GM19238 (cell line): ENCODE measurements around the gene CCDC149.
"Not testable (repeated sequence)": the region's sequence is repeated elsewhere in the genome, so short reads cannot be mapped to it uniquely, and the experiment has no call there.

Experiments used
- DNase-seq: peaks from one replicate; pipeline ENCODE4 v3.0.0; 2011; ENCODE audit warnings: low spot score; ENCODE audit not compliant: insufficient read length

CCDC149 gene

DNA sequence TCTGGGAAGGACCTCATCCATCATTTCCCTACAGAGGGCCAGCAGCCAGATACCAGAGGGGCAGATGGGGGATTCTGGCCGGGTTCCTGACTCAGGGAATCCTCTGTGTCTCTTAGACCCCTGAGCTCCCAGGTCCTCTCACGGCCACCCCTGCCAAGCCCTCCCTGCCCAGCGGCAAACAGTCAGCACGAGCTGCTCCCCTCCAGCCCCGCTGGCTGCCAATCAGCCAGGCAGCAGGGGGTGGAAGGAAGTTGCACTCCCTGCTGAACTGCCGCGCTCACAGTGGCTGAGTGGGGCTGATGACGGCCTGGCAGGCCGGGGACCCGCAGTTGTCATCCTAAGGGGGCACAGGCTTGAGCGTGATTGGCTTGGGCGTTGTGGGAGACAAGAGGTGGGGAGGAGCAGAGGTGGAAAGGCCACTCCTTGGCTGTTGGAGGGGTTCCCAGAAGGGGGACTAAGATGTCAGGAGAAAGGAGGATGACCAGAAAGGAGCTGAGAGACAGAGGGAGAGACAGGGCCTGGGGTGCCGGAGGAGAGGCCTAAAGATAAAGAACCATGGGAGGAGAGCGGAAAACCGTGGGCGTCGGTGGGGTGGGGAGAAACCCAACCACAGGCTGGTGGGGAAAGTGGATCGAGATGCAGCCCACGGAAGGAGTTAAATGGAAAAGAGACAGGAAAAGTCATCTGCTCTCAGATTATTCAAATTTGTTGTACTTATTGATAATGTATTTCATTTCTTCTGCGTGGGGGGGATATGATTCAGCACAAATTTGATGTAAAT is 4.4 kb upstream of the CCDC149 start:
- no peak for DNase-seq

GRCh38 chr4:24915121-24915922 is 2.5 kb upstream of the CCDC149 start:
- DNase-seq = no peak

GRCh38 chr4:24914460-24914859 is 1.6 kb upstream of the CCDC149 start:
- no peak for DNase-seq

DNA sequence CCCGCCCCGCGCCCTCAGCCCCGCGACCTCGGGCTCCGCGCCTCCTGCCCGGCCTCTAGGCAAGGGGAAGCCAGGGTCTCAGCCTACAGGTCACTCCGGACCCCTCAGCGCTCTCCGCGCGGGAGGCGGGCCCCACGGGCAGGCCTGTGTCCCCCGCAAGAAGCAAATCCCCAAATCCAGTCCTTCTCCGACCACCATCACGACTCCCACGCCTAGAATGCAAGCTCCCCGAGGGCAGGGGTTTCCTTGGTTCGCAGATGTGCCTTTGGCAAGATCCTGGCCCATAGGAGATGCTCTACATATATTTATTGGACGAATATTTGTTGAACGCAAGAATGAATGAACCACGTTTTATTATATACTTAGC is 260 bp upstream of the CCDC149 start:
- DNase-seq = no peak

DNA sequence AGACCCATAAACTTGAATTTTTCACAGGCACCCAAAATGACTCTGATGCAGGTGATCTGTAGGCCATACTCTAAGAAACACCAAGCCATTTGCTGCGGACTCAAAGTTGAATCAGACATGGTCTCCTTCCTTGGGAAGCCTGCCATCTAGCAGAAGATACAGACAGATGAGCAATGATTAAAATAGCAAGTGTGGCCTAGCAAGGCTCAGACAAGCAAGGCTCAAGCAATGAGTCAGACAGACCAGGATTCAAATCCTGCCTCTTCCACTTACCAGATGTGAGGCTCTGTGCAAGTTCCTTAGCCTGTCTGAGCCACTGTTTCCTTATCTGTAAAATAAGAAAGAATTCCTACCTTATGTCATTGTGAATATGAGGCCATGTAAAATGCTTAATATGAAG is 2.3 kb downstream of the CCDC149 start:
- no peak for DNase-seq

- not testable (repeated sequence) for DNase-seq
Measured at GRCh38 chr4:24909606-24910005, 3.2 kb downstream of the CCDC149 start.

GRCh38 chr4:24897639-24898038 is 15.2 kb downstream of the CCDC149 start:
- DNase-seq = no peak

GRCh38 chr4:24896977-24897376 is 15.9 kb downstream of the CCDC149 start:
- no peak for DNase-seq

DNA sequence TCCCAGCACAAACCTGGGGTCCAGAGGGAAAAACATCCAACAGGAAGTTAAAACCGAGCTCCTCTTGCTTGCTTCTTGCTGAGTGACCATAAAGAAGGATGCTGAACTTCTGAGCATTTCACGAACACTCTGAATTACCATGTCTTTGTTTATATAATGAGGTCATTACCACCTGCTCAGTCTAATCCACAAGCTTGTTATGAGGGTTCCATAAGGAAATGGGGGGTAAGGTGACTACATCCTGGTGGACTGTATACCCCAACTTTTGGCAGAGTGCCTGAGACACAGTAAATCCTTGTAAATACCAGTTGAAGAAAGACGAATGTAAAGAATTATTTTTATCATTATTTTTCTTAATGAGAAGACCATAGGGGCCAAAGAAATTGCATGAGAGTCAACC is 16.8 kb downstream of the CCDC149 start:
- no peak for DNase-seq

DNA sequence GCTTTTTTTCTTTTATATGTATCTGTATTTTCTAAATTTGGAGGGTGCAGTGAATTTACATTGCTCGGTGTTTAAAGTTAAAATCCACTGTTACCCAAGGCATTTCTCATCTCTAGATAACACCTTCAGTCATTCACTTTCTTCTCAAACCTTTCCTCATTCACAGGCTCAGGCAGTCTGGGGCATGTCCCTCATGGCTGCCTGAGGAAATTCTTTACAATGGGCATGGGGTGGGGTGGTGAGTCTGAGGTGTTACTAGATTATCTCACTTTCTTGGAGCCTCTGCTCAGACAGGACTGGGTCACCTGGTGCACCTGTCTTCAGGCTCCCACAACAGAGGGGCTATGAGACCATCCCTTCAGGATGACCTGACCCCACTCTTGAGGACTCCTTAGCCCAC is 17.4 kb downstream of the CCDC149 start:
- no peak for DNase-seq

DNA sequence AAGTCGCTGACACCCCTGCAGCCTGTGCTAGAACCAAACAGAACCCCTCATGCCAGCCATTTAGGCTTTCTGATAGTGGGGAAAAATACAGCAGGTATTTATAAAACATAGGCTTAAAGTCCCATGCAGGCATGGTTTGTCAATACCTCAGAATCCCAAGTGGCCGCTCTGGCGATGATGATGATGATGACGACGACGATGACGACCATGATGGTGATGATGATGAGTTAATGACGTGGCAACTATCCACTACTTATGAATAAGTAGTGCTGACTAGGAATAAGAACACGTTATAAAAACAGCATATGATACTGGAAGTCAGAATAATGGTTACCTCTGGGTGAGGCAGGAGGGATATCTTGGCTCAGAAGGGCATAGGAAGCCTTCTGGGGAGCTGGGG is 18.0 kb downstream of the CCDC149 start:
- DNase-seq = no peak

DNA sequence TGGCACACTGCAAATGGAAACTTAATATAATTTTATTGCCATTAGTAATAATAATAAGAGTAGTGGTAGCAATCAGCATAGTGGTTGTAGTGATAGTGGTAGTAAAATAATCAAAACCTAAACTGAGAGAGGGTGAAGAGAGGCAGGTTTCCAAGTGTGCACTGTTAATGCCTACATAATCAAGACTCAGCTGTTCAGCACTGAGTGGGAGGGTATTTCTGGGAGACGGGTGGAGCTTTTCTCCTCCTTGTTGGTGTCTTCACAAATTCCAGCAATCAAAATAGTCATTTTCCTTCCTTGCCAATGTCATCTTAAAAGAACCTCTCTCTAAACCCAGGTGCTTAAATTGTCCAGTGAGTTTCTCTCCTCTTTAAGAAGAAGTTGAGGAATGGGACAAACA is 18.6 kb downstream of the CCDC149 start:
- no peak for DNase-seq

DNA sequence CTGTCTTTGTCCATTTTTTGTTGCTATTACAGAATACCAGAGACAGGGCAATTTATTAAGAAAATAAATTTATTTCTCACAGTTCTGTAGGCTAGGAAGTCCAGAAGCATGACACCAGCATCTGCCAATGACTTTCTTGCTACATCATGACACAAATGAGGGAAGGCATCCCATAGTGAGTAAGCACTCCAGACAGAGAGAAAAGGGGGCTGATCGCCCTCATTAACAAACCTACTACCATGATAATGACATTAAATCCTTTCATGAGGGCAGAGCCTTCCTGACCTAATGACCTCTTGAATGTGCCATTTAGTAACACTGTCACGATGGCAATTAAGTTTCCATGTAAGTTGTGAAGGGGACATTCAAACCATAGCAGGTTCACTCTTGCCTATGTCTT is 20.1 kb downstream of the CCDC149 start:
- no peak for DNase-seq

GRCh38 chr4:24892278-24892677 is 20.6 kb downstream of the CCDC149 start:
- no peak for DNase-seq

GRCh38 chr4:24890561-24891126 is 22.2 kb downstream of the CCDC149 start:
- no peak for DNase-seq

DNA sequence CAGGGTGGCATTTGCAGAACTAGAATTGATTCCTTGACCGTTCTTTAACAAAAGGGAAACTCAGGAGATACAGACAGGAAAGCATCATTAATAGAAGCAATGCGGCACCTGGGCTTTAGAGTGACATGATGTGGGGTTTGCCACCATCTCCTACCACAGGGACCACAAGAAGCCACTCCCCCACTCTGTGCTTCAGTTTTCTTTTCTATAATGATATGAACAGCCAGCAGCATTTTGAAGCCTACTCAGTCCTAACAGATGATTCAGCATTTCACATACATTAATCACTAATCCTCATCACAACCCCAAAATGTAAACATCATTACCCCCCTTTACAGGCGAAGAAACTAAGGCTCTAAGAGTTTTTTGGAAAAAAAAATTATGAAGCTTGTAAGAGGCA is 22.9 kb downstream of the CCDC149 start:
- DNase-seq = no peak

DNA sequence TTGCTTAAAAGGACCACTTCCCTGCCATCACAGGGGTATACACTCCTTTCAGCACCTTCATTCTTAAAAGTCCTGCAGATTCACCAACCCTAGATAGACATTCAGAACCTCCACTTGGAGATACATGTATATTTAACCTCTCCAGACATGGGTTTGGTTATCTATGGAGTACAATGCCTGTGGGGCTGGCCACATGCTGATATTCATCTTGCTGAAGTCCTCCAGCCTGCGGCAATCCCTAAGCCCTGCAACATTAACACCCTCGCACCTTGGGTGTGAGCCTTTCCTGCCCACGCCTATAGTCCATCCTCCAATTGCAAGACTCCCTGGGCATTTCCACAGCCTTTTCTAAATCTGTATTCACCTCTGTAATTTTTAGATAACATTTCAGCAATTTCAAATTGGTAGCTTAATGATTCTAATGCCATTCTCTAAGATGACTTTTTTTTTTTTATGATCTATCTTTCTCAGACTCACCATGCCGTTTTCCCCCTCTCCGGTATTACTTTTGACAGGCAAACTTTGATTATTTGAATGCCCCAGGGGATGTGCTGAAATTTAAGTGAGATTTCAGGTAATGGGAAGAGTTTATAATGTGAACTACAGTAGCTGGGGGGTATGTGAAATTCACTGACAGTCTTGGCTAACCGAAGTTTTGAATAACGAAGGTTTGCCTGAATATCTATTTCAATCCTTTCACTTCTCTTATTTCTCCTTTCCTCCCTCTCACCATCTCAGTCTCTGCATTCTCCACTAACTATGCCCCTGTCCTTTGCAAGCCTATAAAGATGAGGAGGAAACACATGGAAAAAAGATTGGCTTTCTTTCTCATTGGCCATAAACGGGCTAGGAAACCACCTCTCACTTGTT is 24.1 kb downstream of the CCDC149 start:
- no peak for DNase-seq

GRCh38 chr4:24887881-24888430 is 24.9 kb downstream of the CCDC149 start:
- no peak for DNase-seq

DNA sequence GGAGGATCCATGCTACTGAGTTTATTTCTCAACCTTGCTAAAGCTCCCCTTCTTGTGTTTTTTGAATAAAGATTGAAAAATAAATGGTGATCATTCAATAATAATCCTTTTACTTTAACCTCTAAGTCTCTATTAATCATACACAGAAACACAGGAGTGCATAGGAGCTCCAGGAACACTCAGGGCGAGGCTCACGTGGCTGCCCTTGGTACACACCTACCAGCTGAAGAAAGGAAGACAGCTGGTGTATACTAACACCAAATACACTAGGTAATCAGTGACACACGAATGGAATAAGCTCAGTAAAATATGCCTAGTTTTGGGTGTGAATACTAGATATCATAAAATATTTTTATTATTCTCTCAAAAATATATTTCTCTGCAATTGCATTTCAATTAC is 26.2 kb downstream of the CCDC149 start:
- DNase-seq = no peak

DNA sequence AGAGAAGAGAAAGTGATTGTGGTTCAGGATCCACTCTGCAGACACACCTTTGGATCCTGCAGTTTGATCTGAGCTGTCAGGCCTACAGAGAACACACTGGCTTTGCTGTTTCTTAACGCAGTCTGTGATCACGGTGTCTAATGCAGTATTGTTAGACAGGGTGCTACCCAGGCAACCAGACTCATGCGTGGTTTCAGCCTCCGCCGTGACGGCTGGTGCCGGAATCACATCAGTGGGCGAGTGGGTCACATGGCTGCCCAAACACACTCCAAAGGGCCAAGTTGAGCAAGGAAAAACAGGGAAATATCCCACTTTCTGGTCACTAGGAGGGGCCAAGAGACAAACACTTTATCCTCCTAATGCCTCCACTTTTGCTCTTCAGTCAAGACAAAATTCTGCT is 27.5 kb downstream of the CCDC149 start:
- DNase-seq = no peak

DNA sequence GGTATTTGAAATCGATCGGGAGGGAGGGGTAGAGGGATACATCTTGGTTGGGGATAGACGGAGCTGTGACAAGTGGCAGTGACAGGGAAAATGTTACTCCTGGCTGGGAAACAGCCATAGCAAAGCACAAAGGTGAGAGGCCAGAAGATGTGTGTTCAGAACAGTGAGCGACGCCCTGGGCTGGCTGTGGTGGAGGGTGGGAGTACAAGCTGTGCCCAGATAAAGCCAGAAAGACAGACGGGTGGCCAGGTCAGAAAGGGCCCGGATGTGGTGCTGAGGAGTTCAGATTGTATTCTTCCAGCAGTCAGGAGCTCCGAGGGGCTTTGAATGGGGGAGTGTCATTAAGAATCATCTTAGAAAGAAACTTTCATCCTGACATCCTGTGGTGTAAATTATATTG is 27.9 kb downstream of the CCDC149 start:
- no peak for DNase-seq
